ENCODE results near the gene HHAT.

The HHAT gene

DNA sequence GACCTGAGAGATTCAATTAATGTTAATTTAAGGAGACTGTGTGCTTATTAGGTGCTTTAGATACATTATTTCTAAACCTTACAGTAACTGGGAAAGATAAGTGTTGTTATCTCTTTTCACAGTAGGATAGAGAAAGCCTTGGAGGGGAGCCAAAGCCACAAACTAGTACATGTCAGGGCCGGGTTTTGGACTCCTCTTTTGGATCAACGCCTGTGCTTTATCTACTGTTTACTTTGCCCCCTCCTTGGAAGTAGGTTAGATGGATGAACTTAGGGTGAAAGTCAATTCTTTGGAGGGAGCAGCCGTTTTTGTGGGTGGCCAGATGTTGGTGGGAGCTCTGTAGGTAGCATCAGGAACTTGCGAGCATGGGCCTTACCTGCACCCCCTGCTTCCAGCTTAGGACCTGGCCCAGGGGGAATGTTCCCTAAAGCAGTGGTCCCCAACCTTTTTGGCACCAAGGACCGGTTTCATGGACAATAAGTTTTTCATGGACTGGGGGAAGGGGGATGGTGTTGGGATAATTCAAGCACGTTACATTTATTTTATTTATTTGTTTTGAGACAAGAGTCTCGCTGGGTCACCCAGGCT, 1.7 kb downstream of the HHAT start:
- no peak overlapping the region for H3K4me3 ChIP-seq (ENCODE audit: low read depth, low read length)
- peaks cover 2% of the 10 kb centered on the region for H3K4me1 ChIP-seq
- H3K27me3 ChIP-seq (ENCODE audit: control insufficient read depth, insufficient read depth, low read length) = no peaks in the 10 kb centered on the region
- H3K27ac ChIP-seq = no peak overlapping the region
- TF ChIP-seq, protein P1, sequence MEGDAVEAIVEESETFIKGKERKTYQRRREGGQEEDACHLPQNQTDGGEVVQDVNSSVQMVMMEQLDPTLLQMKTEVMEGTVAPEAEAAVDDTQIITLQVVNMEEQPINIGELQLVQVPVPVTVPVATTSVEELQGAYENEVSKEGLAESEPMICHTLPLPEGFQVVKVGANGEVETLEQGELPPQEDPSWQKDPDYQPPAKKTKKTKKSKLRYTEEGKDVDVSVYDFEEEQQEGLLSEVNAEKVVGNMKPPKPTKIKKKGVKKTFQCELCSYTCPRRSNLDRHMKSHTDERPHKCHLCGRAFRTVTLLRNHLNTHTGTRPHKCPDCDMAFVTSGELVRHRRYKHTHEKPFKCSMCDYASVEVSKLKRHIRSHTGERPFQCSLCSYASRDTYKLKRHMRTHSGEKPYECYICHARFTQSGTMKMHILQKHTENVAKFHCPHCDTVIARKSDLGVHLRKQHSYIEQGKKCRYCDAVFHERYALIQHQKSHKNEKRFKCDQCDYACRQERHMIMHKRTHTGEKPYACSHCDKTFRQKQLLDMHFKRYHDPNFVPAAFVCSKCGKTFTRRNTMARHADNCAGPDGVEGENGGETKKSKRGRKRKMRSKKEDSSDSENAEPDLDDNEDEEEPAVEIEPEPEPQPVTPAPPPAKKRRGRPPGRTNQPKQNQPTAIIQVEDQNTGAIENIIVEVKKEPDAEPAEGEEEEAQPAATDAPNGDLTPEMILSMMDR (IDR thresholded peaks at IDR 0.05) = no peak
- H3K9me3 ChIP-seq (ENCODE audit: control insufficient read depth, low read length) = no peaks in the 10 kb centered on the region
- H3K79me2 ChIP-seq = no peaks in the 10 kb centered on the region
- no peak overlapping the region for H2AFZ ChIP-seq
- no peaks in the 10 kb centered on the region for H3K36me3 ChIP-seq (ENCODE audit: control insufficient read depth, insufficient read depth, low read length)
- H3K4me2 ChIP-seq (ENCODE audit: low read length) = no peak overlapping the region
- no peak overlapping the region for H3K9ac ChIP-seq

DNA sequence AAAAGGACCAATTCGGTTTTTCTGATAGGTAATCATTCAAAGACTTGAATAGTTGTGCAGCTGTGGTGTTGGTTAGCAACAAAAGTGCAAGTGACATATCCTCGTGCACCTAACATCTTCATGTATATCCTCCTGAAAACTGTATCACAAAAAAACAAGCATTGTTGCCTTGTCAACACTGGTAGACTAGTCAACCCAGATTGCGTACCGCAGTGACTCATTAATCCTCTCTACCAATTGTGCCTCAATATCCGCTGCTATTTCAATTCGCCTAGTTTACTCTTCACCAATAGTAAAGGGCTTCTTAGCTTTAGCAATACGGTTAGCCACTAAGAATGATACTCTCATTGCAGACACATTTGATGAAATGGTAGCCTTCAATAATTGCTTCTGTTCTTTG, 3.5 kb downstream of the HHAT start:
- Histone ChIP-seq H3K4me1 (peaks cover 2% of the 10 kb centered on the region), H3K4me3 (ENCODE audit: low read depth, low read length) (no peak overlapping the region), H3K27ac (no peak overlapping the region), H3K4me2 (ENCODE audit: low read length) (no peak overlapping the region), H2AFZ (no peak overlapping the region), H3K9ac (no peak overlapping the region), H3K27me3 (ENCODE audit: control insufficient read depth, insufficient read depth, low read length) (no peaks in the 10 kb centered on the region), H3K9me3 (ENCODE audit: control insufficient read depth, low read length) (no peaks in the 10 kb centered on the region), H3K36me3 (ENCODE audit: control insufficient read depth, insufficient read depth, low read length) (no peaks in the 10 kb centered on the region), H3K79me2 (no peaks in the 10 kb centered on the region)
- TF ChIP-seq, protein P1 (IDR thresholded peaks at IDR 0.05) = no peak

DNA sequence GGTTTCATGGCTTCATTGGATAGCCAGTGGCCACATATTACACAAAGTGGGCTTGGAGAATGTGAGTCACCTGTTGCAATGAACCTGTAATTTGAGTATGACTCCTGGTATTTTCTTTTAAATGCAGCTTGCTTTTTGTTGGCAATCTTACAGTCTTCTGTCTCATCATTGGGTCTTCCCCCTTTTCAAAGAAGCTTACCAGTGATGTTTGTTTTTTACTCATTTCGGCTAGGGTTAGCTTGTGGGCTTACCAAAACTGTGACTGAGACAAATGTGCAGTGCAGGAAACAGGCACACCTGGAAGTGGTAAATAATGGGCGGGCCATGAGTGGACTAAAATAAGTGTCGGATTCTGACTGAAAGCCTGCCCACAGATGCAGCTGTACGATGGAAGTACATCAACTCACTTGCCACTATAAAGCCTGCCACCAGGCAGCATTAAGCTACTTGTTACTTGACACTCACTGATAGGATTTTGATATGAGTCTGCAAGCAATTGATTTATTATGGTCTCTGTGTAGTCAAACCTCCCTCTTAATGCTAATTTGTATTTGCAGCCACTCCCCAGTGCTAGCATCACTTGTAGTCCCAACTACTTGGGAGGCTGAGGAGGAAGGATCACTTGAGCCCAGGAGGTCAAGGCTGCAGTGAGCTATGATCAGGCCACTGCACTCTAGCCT, 4.2 kb downstream of the HHAT start:
- H3K27me3 ChIP-seq (ENCODE audit: control insufficient read depth, insufficient read depth, low read length) = no peaks in the 10 kb centered on the region
- TF ChIP-seq, protein P1 (IDR thresholded peaks at IDR 0.05) = no peak
- no peak overlapping the region for H3K9ac ChIP-seq
- no peaks in the 10 kb centered on the region for H3K36me3 ChIP-seq (ENCODE audit: control insufficient read depth, insufficient read depth, low read length)
- H3K4me1 ChIP-seq = peaks cover 2% of the 10 kb centered on the region
- H3K27ac ChIP-seq = no peak overlapping the region
- no peak overlapping the region for H3K4me3 ChIP-seq (ENCODE audit: low read depth, low read length)
- H3K9me3 ChIP-seq (ENCODE audit: control insufficient read depth, low read length) = no peaks in the 10 kb centered on the region
- H3K79me2 ChIP-seq = no peaks in the 10 kb centered on the region
- H3K4me2 ChIP-seq (ENCODE audit: low read length) = no peak overlapping the region
- no peak overlapping the region for H2AFZ ChIP-seq

DNA sequence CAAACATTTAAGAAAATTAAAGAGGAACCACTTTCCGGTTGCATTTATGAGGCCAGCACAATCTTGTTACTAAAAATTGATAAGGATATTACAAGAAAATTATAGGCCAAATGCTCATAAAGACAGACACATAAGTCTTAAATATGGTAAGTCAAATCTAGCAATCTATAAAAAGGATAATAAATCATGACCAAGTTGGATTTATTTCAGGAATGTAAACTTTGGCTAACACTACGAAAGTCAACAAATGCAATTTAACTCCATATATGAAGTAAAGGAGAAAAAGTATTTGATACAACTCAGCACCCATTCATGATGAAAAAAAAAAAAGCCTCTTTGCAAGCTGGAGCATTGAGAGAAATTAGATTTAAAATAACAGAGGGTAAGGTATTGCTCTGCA, 6.3 kb downstream of the HHAT start:
- no peak overlapping the region for H3K9ac ChIP-seq
- H2AFZ ChIP-seq = no peak overlapping the region
- no peaks in the 10 kb centered on the region for H3K36me3 ChIP-seq (ENCODE audit: control insufficient read depth, insufficient read depth, low read length)
- no peak overlapping the region for H3K4me3 ChIP-seq (ENCODE audit: low read depth, low read length)
- no peaks in the 10 kb centered on the region for H3K9me3 ChIP-seq (ENCODE audit: control insufficient read depth, low read length)
- no peak overlapping the region for H3K27ac ChIP-seq
- no peaks in the 10 kb centered on the region for H3K27me3 ChIP-seq (ENCODE audit: control insufficient read depth, insufficient read depth, low read length)
- TF ChIP-seq, protein P1 (IDR thresholded peaks at IDR 0.05) = no peak
- no peaks in the 10 kb centered on the region for H3K79me2 ChIP-seq
- H3K4me2 ChIP-seq (ENCODE audit: low read length) = no peak overlapping the region
- no peaks in the 10 kb centered on the region for H3K4me1 ChIP-seq

DNA sequence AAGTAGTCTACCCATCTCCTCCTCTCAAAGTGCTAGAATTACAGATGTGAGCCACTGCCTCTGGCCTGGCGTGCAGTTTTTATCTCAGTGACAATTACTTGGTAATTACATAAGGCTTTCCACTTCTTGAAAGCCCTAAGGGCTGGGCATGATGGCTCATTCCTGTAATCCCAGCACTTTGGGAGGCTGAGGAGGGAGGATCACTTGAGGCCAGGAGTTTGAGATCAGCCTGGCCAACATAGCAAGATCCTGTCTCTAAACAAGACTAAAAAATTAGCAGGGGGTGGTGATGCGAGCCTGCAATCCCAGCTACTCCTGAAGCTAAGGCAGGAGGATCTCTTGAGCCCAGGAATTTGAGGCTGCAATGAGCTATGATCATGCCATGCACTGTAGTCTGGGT, 7.7 kb downstream of the HHAT start:
- H3K4me1 ChIP-seq = no peaks in the 10 kb centered on the region
- H2AFZ ChIP-seq = no peak overlapping the region
- no peak overlapping the region for H3K4me2 ChIP-seq (ENCODE audit: low read length)
- TF ChIP-seq, protein P1 (IDR thresholded peaks at IDR 0.05) = no peak
- no peaks in the 10 kb centered on the region for H3K79me2 ChIP-seq
- H3K27me3 ChIP-seq (ENCODE audit: control insufficient read depth, insufficient read depth, low read length) = no peaks in the 10 kb centered on the region
- H3K9me3 ChIP-seq (ENCODE audit: control insufficient read depth, low read length) = no peaks in the 10 kb centered on the region
- no peak overlapping the region for H3K27ac ChIP-seq
- H3K36me3 ChIP-seq (ENCODE audit: control insufficient read depth, insufficient read depth, low read length) = no peaks in the 10 kb centered on the region
- no peak overlapping the region for H3K9ac ChIP-seq
- no peak overlapping the region for H3K4me3 ChIP-seq (ENCODE audit: low read depth, low read length)
